Activated CD4-positive, alpha-beta memory T cell treated with anti-CD3 and anti-CD28 coated beads, Interleukin-2, amount 10 ng/mL, durations not matched to agents 7 days and 5 days (primary cell): ENCODE results near the gene ATAT1. TPM values are rescaled to one million over a fixed set of nuclear protein-coding genes. Genes with fewer than 3 reads are reported as not detected.
A peak's percentile ranks its signal among the peaks of the same experiment; 100 is the strongest.
"Not testable (repeated sequence)": the region's sequence is repeated elsewhere in the genome, so short reads cannot be mapped to it uniquely, and the experiment has no call there.

Source experiments
- CTCF ChIA-PET: fragments of 350-600 bp; sonication (Branson Sonifier 250); formaldehyde crosslinking; loops from one replicate; lab custom pipeline; 2021; ENCODE audit warnings: antibody characterized with exemption, inconsistent platforms; lab: Charles Lee
- POLR2A ChIA-PET: fragments of 350-600 bp; sonication (Branson Sonifier 250); formaldehyde crosslinking; loops from one replicate; lab custom pipeline; 2021; ENCODE audit warnings: antibody characterized with exemption; lab: Charles Lee
- DNase-seq: peaks from one replicate; pipeline ENCODE4 v3.0.0-alpha.2; 2020
- H3K27ac Mint-ChIP-seq: one replicate; pipeline ENCODE4 v1.8.0; 2021; ENCODE audit warnings: mild to moderate bottlenecking, mixed read lengths
- H3K27me3 Mint-ChIP-seq: one replicate; pipeline ENCODE4 v1.8.0; 2021; ENCODE audit warnings: mixed read lengths
- H3K36me3 Mint-ChIP-seq: one replicate; pipeline ENCODE4 v1.8.0; 2021; ENCODE audit warnings: low read depth, mixed read lengths
- H3K4me1 Mint-ChIP-seq: one replicate; pipeline ENCODE4 v1.8.0; 2021; ENCODE audit warnings: mixed read lengths
- H3K4me3 Mint-ChIP-seq: one replicate; pipeline ENCODE4 v1.8.0; 2021; ENCODE audit warnings: mild to moderate bottlenecking, mixed read lengths
- H3K9me3 Mint-ChIP-seq: one replicate; pipeline ENCODE4 v1.8.0; 2021; ENCODE audit warnings: mixed read lengths
- total RNA-seq, 2 experiments: library from RNA; stranded (reverse); gene quantifications; one replicate each; pipeline ENCODE4 v1.2.3, GENCODE V29; 2021

ATAT1 gene
- 1 to 10 TPM; 6.3 to 8.0 TPM for total RNA-seq

GRCh38 chr6:30626484-30627366 lies at the start of gene ATAT1:
Gene ATAT1 (plus strand): TSS chr6:30626874.
- ChIA-PET POLR2A (interaction anchor here (0.7 to 3.2 kb wide), 8 partner anchors 9 to 117 kb away, joined by 3 to 22 read pairs (median 4); partner anchors contain the start of genes MRPS18B and PPP1R10), CTCF (interaction anchor here (1.0 to 2.9 kb wide), 4 partner anchors 9 to 109 kb away, joined by 3 to 14 read pairs (median 4); partner anchors contain the start of gene MRPS18B)
- no peaks in the 10 kb centered on the region for H3K27me3 Mint-ChIP-seq
- peak; percentile 88 for DNase-seq
- peaks cover 27% of the 10 kb centered on the region for H3K4me1 Mint-ChIP-seq
- H3K4me3 Mint-ChIP-seq: peak within 1 kb of the TSS; percentile 92
- H3K36me3 Mint-ChIP-seq: peaks cover 48% of the 10 kb centered on the region
- no peaks in the 10 kb centered on the region for H3K9me3 Mint-ChIP-seq
- peak within 1 kb of the TSS; percentile 96 for H3K27ac Mint-ChIP-seq

GRCh38 chr6:30578051-30578450 lies 48.6 kb upstream of the ATAT1 start:
- POLR2A ChIA-PET: interaction anchor here (0.6 to 1.8 kb wide), 4 partner anchors 21 to 39 kb away, joined by 3 to 7 read pairs (median 4); partner anchors contain the start of genes GNL1, MRPS18B and PPP1R10

GRCh38 chr6:30583921-30584320 lies 42.8 kb upstream of the ATAT1 start:
- POLR2A ChIA-PET: interaction anchor here (1.0 to 1.7 kb wide), 2 partner anchors 11 to 31 kb away, joined by 4 to 5 read pairs; no protein-coding TSS in a partner anchor
- peaks cover 79% of the 10 kb centered on the region for H3K36me3 Mint-ChIP-seq
- no peaks in the 10 kb centered on the region for H3K9me3 Mint-ChIP-seq
- H3K4me1 Mint-ChIP-seq: no peaks in the 10 kb centered on the region
- no peak overlapping the region for H3K27ac Mint-ChIP-seq
- CTCF ChIA-PET: interaction anchor here (1.0 to 2.8 kb wide), 3 partner anchors 13 to 100 kb away, joined by 4 to 10 read pairs (median 7); no protein-coding TSS in a partner anchor
- H3K4me3 Mint-ChIP-seq: no peak overlapping the region
- no peaks in the 10 kb centered on the region for H3K27me3 Mint-ChIP-seq
- no peak for DNase-seq

More at GRCh38 chr6:30578051-30578450, 48.6 kb upstream of the ATAT1 start:
- no peaks in the 10 kb centered on the region for H3K9me3 Mint-ChIP-seq
- no peak for DNase-seq
- H3K36me3 Mint-ChIP-seq: peaks cover 69% of the 10 kb centered on the region
- H3K4me3 Mint-ChIP-seq: no peak overlapping the region
- H3K27me3 Mint-ChIP-seq: no peaks in the 10 kb centered on the region
- CTCF ChIA-PET: interaction anchor here (0.8 to 1.9 kb wide), 2 partner anchors 19 to 96 kb away, joined by 3 to 8 read pairs; no protein-coding TSS in a partner anchor
- H3K4me1 Mint-ChIP-seq: peaks cover 26% of the 10 kb centered on the region
- H3K27ac Mint-ChIP-seq: no peak overlapping the region

GRCh38 chr6:30589754-30590358 lies 36.8 kb upstream of the ATAT1 start:
- peaks cover 73% of the 10 kb centered on the region for H3K36me3 Mint-ChIP-seq
- POLR2A ChIA-PET: interaction anchor here (0.7 to 2.1 kb wide), 6 partner anchors 11 to 131 kb away, joined by 3 to 6 read pairs (median 3); no protein-coding TSS in a partner anchor

GRCh38 chr6:30590509-30590908 lies 36.2 kb upstream of the ATAT1 start:
- H3K4me1 Mint-ChIP-seq: peaks cover 3% of the 10 kb centered on the region

More at GRCh38 chr6:30589754-30590358, 36.8 kb upstream of the ATAT1 start:
- peaks cover 3% of the 10 kb centered on the region for H3K4me1 Mint-ChIP-seq
- DNase-seq: no peak
- no peaks in the 10 kb centered on the region for H3K9me3 Mint-ChIP-seq
- CTCF ChIA-PET: interaction anchor here (0.7 to 1.6 kb wide), 8 partner anchors 8 to 141 kb away, joined by 3 to 11 read pairs (median 4); no protein-coding TSS in a partner anchor
- H3K27me3 Mint-ChIP-seq: no peaks in the 10 kb centered on the region
- no peak overlapping the region for H3K4me3 Mint-ChIP-seq
- no peak overlapping the region for H3K27ac Mint-ChIP-seq

GRCh38 chr6:30591008-30591407 lies 35.7 kb upstream of the ATAT1 start:
- no peak for DNase-seq
- Mint-ChIP-seq H3K4me1 (peaks cover 3% of the 10 kb centered on the region), H3K27me3 (no peaks in the 10 kb centered on the region), H3K27ac (no peak overlapping the region), H3K9me3 (no peaks in the 10 kb centered on the region), H3K4me3 (no peak overlapping the region), H3K36me3 (peaks cover 70% of the 10 kb centered on the region)
- ChIA-PET POLR2A (interaction anchor here (0.6 to 2.1 kb wide), 4 partner anchors 10 to 108 kb away, joined by 3 to 6 read pairs (median 3); no protein-coding TSS in a partner anchor), CTCF (interaction anchor here (0.6 to 1.6 kb wide), 7 partner anchors 46 to 140 kb away, joined by 3 to 11 read pairs (median 3); no protein-coding TSS in a partner anchor)

More at GRCh38 chr6:30590509-30590908, 36.2 kb upstream of the ATAT1 start:
- Mint-ChIP-seq H3K4me3 (no peak overlapping the region), H3K9me3 (no peaks in the 10 kb centered on the region), H3K36me3 (peaks cover 71% of the 10 kb centered on the region), H3K27me3 (no peaks in the 10 kb centered on the region), H3K27ac (no peak overlapping the region)
- DNase-seq: no peak
- ChIA-PET POLR2A (interaction anchor here (0.6 to 2.1 kb wide), 7 partner anchors 10 to 131 kb away, joined by 3 to 6 read pairs (median 3); no protein-coding TSS in a partner anchor), CTCF (interaction anchor here (0.8 to 1.6 kb wide), 7 partner anchors 46 to 140 kb away, joined by 3 to 11 read pairs (median 3); no protein-coding TSS in a partner anchor)

- Mint-ChIP-seq H3K27me3 (no peaks in the 10 kb centered on the region), H3K27ac (no peak overlapping the region), H3K4me1 (peaks cover 6% of the 10 kb centered on the region), H3K4me3 (no peak overlapping the region), H3K36me3 (peaks cover 62% of the 10 kb centered on the region), H3K9me3 (no peaks in the 10 kb centered on the region)
- ChIA-PET CTCF (interaction anchor here (0.6 to 3.3 kb wide), 5 partner anchors 21 to 545 kb away, joined by 3 to 10 read pairs (median 4); no protein-coding TSS in a partner anchor), POLR2A (interaction anchor here (1.0 to 1.3 kb wide), 3 partner anchors 24 to 102 kb away, joined by 3 to 5 read pairs (median 3); no protein-coding TSS in a partner anchor)
- DNase-seq: no peak
These were observed 34.4 kb upstream of the ATAT1 start for GRCh38 chr6:30592287-30592686.

GRCh38 chr6:30597315-30598144 lies 29.1 kb upstream of the ATAT1 start:
- H3K9me3 Mint-ChIP-seq, H3K4me3 Mint-ChIP-seq, H3K27ac Mint-ChIP-seq, H3K27me3 Mint-ChIP-seq: not testable (repeated sequence)
- ChIA-PET CTCF (interaction anchor here (0.6 to 4.3 kb wide), 33 partner anchors 8 to 454 kb away, joined by 3 to 63 read pairs (median 5); partner anchors contain the start of genes ABCF1, C6orf136 and DHX16), POLR2A (interaction anchor here (0.6 to 8.9 kb wide), 23 partner anchors 8 to 141 kb away, joined by 3 to 97 read pairs (median 4); partner anchors contain the start of genes ABCF1 and PRR3)
- Mint-ChIP-seq H3K4me1 (peaks cover 13% of the 10 kb centered on the region), H3K36me3 (peaks cover 47% of the 10 kb centered on the region)
- DNase-seq: peak; percentile 83

GRCh38 chr6:30598912-30599624 lies 27.6 kb upstream of the ATAT1 start:
- ChIA-PET POLR2A (interaction anchor here (0.6 to 8.9 kb wide), 17 partner anchors 11 to 318 kb away, joined by 3 to 97 read pairs (median 4); partner anchors contain the start of genes GNL1, MRPS18B, PPP1R10 and PRR3), CTCF (interaction anchor here (0.6 to 4.3 kb wide), 13 partner anchors 12 to 132 kb away, joined by 3 to 63 read pairs (median 4); no protein-coding TSS in a partner anchor)
- no peak overlapping the region for H3K4me3 Mint-ChIP-seq
- no peaks in the 10 kb centered on the region for H3K27me3 Mint-ChIP-seq
- peaks cover 22% of the 10 kb centered on the region for H3K4me1 Mint-ChIP-seq
- H3K9me3 Mint-ChIP-seq: no peaks in the 10 kb centered on the region
- H3K36me3 Mint-ChIP-seq: peaks cover 59% of the 10 kb centered on the region
- no peak for DNase-seq
- no peak overlapping the region for H3K27ac Mint-ChIP-seq

- no peak for DNase-seq
- CTCF ChIA-PET: interaction anchor here (0.6 to 4.3 kb wide), 7 partner anchors 13 to 131 kb away, joined by 3 to 63 read pairs (median 4); no protein-coding TSS in a partner anchor
- Mint-ChIP-seq H3K27ac (peak overlapping the region; percentile 41), H3K4me1 (peaks cover 22% of the 10 kb centered on the region), H3K9me3 (no peaks in the 10 kb centered on the region), H3K27me3 (no peaks in the 10 kb centered on the region), H3K4me3 (no peak overlapping the region), H3K36me3 (peaks cover 60% of the 10 kb centered on the region)
- POLR2A ChIA-PET: interaction anchor here (0.6 to 8.9 kb wide), 11 partner anchors 9 to 318 kb away, joined by 3 to 97 read pairs (median 4); partner anchors contain the start of genes DHX16, GNL1, MRPS18B and PPP1R10
These were observed 26.9 kb upstream of the ATAT1 start for GRCh38 chr6:30599625-30600324.
